ENCODE results near the gene AKT1.
"Not testable (repeated sequence)": the region's sequence is repeated elsewhere in the genome, so short reads cannot be mapped to it uniquely, and the experiment has no call there.

The AKT1 gene

GRCh38 chr14:104818714-104819161, 23.2 kb upstream of the AKT1 start:
- no peak for FAIRE-seq

GRCh38 chr14:104817930-104818713, 22.6 kb upstream of the AKT1 start:
- no peak for FAIRE-seq

- no peak for FAIRE-seq
Observed at GRCh38 chr14:104816616-104816884, 21.0 kb upstream of the AKT1 start.

- FAIRE-seq = not testable (repeated sequence)
Observed at GRCh38 chr14:104814701-104815100, 19.2 kb upstream of the AKT1 start.

- FAIRE-seq = no peak
Observed at GRCh38 chr14:104813286-104813685, 17.7 kb upstream of the AKT1 start.

- no peak for FAIRE-seq
Observed at GRCh38 chr14:104810316-104810715, 14.8 kb upstream of the AKT1 start.

- FAIRE-seq = no peak
Observed at GRCh38 chr14:104808456-104808855, 12.9 kb upstream of the AKT1 start.

- FAIRE-seq = no peak
Observed at GRCh38 chr14:104806625-104807465, 11.3 kb upstream of the AKT1 start.

- no peak for FAIRE-seq
Observed at GRCh38 chr14:104805941-104806624, 10.5 kb upstream of the AKT1 start.

- no peak for FAIRE-seq
Observed at GRCh38 chr14:104805326-104805678, 9.8 kb upstream of the AKT1 start.

- FAIRE-seq = no peak
Observed at GRCh38 chr14:104804481-104805325, 9.2 kb upstream of the AKT1 start.

GRCh38 chr14:104803912-104804410, 8.4 kb upstream of the AKT1 start:
- FAIRE-seq = no peak

GRCh38 chr14:104803280-104803911, 7.8 kb upstream of the AKT1 start:
- no peak for FAIRE-seq

GRCh38 chr14:104802394-104803184, 7.0 kb upstream of the AKT1 start:
- no peak for FAIRE-seq

GRCh38 chr14:104801520-104802393, 6.2 kb upstream of the AKT1 start:
- FAIRE-seq = no peak

- FAIRE-seq = no peak
Observed at GRCh38 chr14:104800771-104801519, 5.4 kb upstream of the AKT1 start, which contains the start of gene ZBTB42. Gene ZBTB42 (plus strand): TSS chr14:104801101. CDS start chr14:104801198, 97 bp downstream.

- FAIRE-seq = no peak
Observed at GRCh38 chr14:104800015-104800770, 4.6 kb upstream of the AKT1 start.

- FAIRE-seq = no peak
Observed at GRCh38 chr14:104799244-104800014, 3.9 kb upstream of the AKT1 start.

Data from endometrium (tissue), 2 donors.